ENCODE data around the gene MAGEA6.

Gene MAGEA6

DNA sequence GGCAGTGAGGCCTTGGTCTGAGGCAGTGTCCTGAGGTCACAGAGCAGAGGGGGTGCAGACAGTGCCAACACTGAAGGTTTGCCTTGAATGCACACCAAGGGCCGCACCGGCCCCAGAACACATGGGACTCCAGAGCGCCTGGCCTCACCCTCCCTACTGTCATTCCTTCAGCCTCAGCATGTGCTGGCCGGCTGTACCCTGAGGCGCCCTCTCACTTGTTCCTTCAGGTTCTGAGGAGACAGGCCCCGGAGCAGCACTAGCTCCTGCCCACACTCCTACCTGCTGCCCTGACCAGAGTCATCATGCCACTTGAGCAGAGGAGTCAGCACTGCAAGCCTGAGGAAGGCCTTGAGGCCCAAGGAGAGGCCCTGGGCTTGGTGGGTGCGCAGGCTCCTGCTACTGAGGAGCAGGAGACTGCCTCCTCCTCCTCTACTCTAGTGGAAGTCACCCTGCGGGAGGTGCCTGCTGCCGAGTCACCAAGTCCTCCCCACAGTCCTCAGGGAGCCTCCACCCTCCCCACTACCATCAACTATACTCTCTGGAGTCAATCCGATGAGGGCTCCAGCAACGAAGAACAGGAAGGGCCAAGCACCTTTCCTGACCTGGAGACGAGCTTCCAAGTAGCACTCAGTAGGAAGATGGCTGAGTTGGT lies 33.5 kb downstream of the MAGEA6 start:
- TF ChIP-seq, protein P1, sequence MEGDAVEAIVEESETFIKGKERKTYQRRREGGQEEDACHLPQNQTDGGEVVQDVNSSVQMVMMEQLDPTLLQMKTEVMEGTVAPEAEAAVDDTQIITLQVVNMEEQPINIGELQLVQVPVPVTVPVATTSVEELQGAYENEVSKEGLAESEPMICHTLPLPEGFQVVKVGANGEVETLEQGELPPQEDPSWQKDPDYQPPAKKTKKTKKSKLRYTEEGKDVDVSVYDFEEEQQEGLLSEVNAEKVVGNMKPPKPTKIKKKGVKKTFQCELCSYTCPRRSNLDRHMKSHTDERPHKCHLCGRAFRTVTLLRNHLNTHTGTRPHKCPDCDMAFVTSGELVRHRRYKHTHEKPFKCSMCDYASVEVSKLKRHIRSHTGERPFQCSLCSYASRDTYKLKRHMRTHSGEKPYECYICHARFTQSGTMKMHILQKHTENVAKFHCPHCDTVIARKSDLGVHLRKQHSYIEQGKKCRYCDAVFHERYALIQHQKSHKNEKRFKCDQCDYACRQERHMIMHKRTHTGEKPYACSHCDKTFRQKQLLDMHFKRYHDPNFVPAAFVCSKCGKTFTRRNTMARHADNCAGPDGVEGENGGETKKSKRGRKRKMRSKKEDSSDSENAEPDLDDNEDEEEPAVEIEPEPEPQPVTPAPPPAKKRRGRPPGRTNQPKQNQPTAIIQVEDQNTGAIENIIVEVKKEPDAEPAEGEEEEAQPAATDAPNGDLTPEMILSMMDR (IDR thresholded peaks at IDR 0.05; ENCODE audit: low read depth, low read length): no peak

GRCh38 chrX:152735101-152735500 lies 34.4 kb downstream of the MAGEA6 start:
- H3K4me3 ChIP-seq (ENCODE audit: low read depth, low read length): no peak overlapping the region
- TF ChIP-seq, protein P1 (IDR thresholded peaks at IDR 0.05; ENCODE audit: low read depth, low read length): no peak

More for the DNA sequence above, 33.5 kb downstream of the MAGEA6 start:
- no peak overlapping the region for H3K4me3 ChIP-seq (ENCODE audit: low read depth, low read length)

DNA sequence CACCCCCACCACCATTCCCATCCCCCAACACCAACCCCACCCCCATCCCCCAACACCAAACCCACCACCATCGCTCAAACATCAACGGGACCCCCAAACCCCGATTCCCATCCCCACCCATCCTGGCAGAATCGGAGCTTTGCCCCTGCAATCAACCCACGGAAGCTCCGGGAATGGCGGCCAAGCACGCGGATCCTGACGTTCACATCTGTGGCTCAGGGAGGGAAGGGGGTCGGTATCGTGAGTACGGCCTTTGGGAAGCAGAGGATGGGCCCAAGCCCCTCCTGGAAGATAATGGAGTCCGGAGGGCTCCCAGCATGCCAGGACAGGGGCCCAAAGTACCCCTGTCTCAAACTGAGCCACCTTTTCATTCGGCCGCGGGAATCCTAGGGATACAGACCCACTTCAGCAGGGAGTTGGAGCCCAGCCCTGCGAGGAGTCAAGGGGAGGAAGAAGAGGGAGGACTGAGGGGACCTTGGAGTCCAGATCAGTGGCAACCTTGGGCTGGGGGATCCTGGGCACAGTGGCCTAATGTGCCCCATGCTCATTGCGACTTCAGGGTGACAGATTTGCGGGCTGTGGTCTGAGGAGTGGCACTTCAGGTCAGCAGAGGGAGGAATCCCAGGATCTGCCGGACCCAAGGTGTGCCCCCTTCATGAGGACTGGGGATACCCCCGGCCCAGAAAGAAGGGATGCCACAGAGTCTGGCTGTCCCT lies 35.2 kb downstream of the MAGEA6 start:
- 0 out of 2 replicates have a peak overlapping the region, but pooled peaks have one; percentile 5 for H3K4me3 ChIP-seq (ENCODE audit: low read depth, low read length)

DNA sequence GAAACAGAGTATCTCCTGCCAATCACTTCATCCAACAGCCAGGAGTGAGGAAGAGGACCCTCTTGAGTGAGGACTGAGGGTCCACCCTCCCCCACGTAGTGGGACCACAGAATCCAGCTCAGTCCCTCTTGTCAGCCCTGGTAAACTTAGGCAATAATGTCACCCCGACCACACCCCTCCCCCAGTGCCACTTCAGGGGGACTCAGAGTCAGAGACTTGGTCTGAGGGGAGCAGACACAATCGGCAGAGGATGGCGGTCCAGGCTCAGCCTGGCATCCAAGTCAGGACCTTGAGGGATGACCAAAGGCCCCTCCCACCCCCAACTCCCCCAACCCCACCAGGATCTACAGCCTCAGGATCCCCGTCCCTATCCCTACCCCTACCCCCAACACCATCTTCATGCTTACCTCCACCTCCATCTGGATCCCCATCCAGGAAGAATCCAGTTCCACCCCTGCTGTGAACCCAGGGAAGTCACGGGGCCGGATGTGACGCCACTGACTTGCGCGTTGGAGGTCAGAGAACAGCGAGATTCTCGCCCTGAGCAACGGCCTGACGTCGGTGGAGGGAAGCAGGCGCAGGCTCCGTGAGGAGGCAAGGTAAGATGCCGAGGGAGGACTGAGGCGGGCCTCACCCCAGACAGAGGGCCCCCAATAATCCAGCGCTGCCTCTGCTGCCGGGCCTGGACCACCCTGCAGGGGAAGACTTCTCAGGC lies 36.1 kb downstream of the MAGEA6 start, which contains the start of the genes CSAG1 and MAGEA12:
CSAG1 (minus strand) TSS at position 461 of the 715 bp plus-strand sequence. CDS start 1,261 bp downstream, outside the sequence.
MAGEA12 (plus strand) TSS at position 497 of the 715 bp plus-strand sequence. CDS start 2,405 bp downstream, outside the sequence.
- TF ChIP-seq, protein P1 (IDR thresholded peaks at IDR 0.05; ENCODE audit: low read depth, low read length): no peak
- H3K4me3 ChIP-seq (ENCODE audit: low read depth, low read length): peak within 1 kb of the TSS; percentile 41

DNA sequence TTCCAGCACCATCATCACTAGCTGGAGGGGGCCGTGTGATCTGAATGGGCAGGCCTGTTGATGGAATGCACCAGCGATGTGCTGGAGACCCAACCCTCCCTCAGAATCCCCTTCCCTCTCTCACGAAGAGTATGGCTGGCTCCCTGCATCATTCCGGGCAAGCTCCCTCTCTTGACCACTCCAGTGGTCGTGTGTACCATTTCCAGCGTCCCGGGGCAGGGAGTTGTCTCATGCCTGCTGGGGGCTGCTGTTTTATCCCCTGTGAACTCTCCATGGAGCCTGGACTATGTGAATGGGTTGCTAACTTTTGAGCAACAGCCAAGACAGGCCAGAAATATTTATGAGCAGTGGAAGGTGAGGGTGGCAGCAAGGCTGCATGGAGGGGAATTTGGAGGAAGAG lies 44.1 kb downstream of the MAGEA6 start:
- no peak overlapping the region for H3K4me3 ChIP-seq (ENCODE audit: low read depth, low read length)

More for the DNA sequence above, 44.1 kb downstream of the MAGEA6 start:
- TF ChIP-seq, protein P1 (IDR thresholded peaks at IDR 0.05; ENCODE audit: low read depth, low read length): no peak
